Tibial artery (tissue), 4 donors: Measurements from ENCODE around the gene SCNM1.

Experiments
- DNase-seq, 2 donors: peaks; one replicate each; pipeline ENCODE4 v3.0.0-alpha.2; 2019
- H3K27ac ChIP-seq, 2 donors: fragments of 200-600 bp; sonication (generic) in 1 of 2; 1 replicate in 1 of 2; 2 replicates in 1 of 2; pipeline ENCODE4 v1.5.1; 2018 to 2019; ENCODE audit warnings: mild to moderate bottlenecking in 1 of 2
- H3K27me3 ChIP-seq, 2 donors: fragments of 200-600 bp; sonication (generic) in 1 of 2; one replicate each; pipeline versions ENCODE4 v1.5.1 to v1.6.0; 2016 to 2019
- H3K36me3 ChIP-seq, 3 donors: fragments of 200-600 bp; sonication (generic) in 2 of 3; one replicate each; pipeline ENCODE4 v1.5.1; 2016 to 2019; ENCODE audit warnings: mild to moderate bottlenecking in 2 of 3
- H3K4me1 ChIP-seq, 4 donors: fragments of 200-600 bp; sonication (generic) in 2 of 4; 1 replicate in 3 of 4; 2 replicates in 1 of 4; pipeline ENCODE4 v1.5.1; 2016 to 2019
- H3K4me3 ChIP-seq, 2 donors: fragments of 200-600 bp; sonication (generic) in 1 of 2; 1 replicate in 1 of 2; 2 replicates in 1 of 2; pipeline ENCODE4 v1.5.1; 2018 to 2019; ENCODE audit warnings: mild to moderate bottlenecking in 2 of 2
- H3K9me3 ChIP-seq, 3 donors: fragments of 200-600 bp; sonication (generic) in 1 of 3; one replicate each; pipeline ENCODE4 v1.5.1; 2016 to 2019
- CTCF ChIP-seq, 2 experiments: fragments of 200-600 bp in 1 of 2; fragments of 450-650 bp in 1 of 2; IDR thresholded peaks; one replicate each; pipeline ENCODE4 v1.5.1; 2017 to 2019; ENCODE audit warnings: antibody characterized with exemption in 2 of 2, mild to moderate bottlenecking in 1 of 2, moderate library complexity in 1 of 2
- intact Hi-C: fragments of 100-400 bp; cut with DNase I; formaldehyde crosslinking; loops from one replicate; pipeline ENCODE4 v1.15.0; 2023; ENCODE audit warnings: low total_unique reads

The SCNM1 gene

GRCh38 chr1:151156515-151156819 is 9.5 kb upstream of the SCNM1 start, which contains the start of gene TNFAIP8L2:
TNFAIP8L2 (plus strand) TSS chr1:151156649; CDS start chr1:151158698, 2,049 bp downstream.
- peaks cover 0 to 9% (median 0%) of the 10 kb centered on the region in 4 donors for H3K4me1 ChIP-seq
- H3K9me3 ChIP-seq, result no peaks in the 10 kb centered on the region
- H3K27ac ChIP-seq, result peak within 1 kb of the TSS in 1 of 2 donors; percentile 4
- no peaks in the 10 kb centered on the region for H3K27me3 ChIP-seq
- peaks cover 13 to 55% (median 46%) of the 10 kb centered on the region in 3 donors for H3K36me3 ChIP-seq
- no peak for TF ChIP-seq CTCF (IDR thresholded peaks at IDR 0.05)
- intact Hi-C loops, result loop anchor here (5.0 to 10.0 kb wide), 2 partner anchors 54 to 132 kb away; no protein-coding TSS in a partner anchor
- DNase-seq, result peak in 1 of 2 donors; percentile 57
- peak within 1 kb of the TSS; percentile 5 to 6 for H3K4me3 ChIP-seq

GRCh38 chr1:151157067-151157531 is 8.8 kb upstream of the SCNM1 start:
- peaks cover 0 to 9% (median 0%) of the 10 kb centered on the region in 4 donors for H3K4me1 ChIP-seq
- H3K36me3 ChIP-seq, result peaks cover 13 to 61% (median 50%) of the 10 kb centered on the region in 3 donors
- H3K27ac ChIP-seq, result no peak overlapping the region
- no peak for TF ChIP-seq CTCF (IDR thresholded peaks at IDR 0.05)
- H3K4me3 ChIP-seq, result peak overlapping the region; percentile 5 to 6
- no peak for DNase-seq
- H3K27me3 ChIP-seq, result no peaks in the 10 kb centered on the region
- H3K9me3 ChIP-seq, result no peaks in the 10 kb centered on the region
- intact Hi-C loops, result loop anchor here (5.0 to 10.0 kb wide), 2 partner anchors 55 to 132 kb away; no protein-coding TSS in a partner anchor

- Histone ChIP-seq H3K36me3 (peaks cover 13 to 63% (median 50%) of the 10 kb centered on the region in 3 donors), H3K27ac (no peak overlapping the region), H3K27me3 (no peaks in the 10 kb centered on the region), H3K9me3 (no peaks in the 10 kb centered on the region), H3K4me3 (no peak overlapping the region), H3K4me1 (peaks cover 0 to 12% (median under 1%) of the 10 kb centered on the region in 4 donors)
- TF ChIP-seq CTCF (IDR thresholded peaks at IDR 0.05), result no peak
- intact Hi-C loops, result loop anchor here (5.0 to 10.0 kb wide), 2 partner anchors 56 to 134 kb away; no protein-coding TSS in a partner anchor
- DNase-seq, result no peak
Observed at GRCh38 chr1:151158326-151158725, 7.6 kb upstream of the SCNM1 start.

- H3K27ac ChIP-seq, result no peak overlapping the region
- no peak overlapping the region for H3K4me3 ChIP-seq
- H3K9me3 ChIP-seq, result no peaks in the 10 kb centered on the region
- peaks cover 13 to 63% (median 50%) of the 10 kb centered on the region in 3 donors for H3K36me3 ChIP-seq
- TF ChIP-seq CTCF (IDR thresholded peaks at IDR 0.05), result no peak
- peaks cover 0 to 17% (median 3%) of the 10 kb centered on the region in 4 donors for H3K4me1 ChIP-seq
- H3K27me3 ChIP-seq, result no peaks in the 10 kb centered on the region
- intact Hi-C loops, result loop anchor here (5.0 to 10.0 kb wide), 2 partner anchors 56 to 134 kb away; no protein-coding TSS in a partner anchor
- no peak for DNase-seq
Observed at GRCh38 chr1:151158751-151159251, 7.1 kb upstream of the SCNM1 start.

- intact Hi-C loops, result loop anchor here (5.0 to 10.0 kb wide), 2 partner anchors 57 to 135 kb away; no protein-coding TSS in a partner anchor
- no peak overlapping the region for H3K4me3 ChIP-seq
- peaks cover 13 to 58% (median 50%) of the 10 kb centered on the region in 3 donors for H3K36me3 ChIP-seq
- DNase-seq, result no peak
- no peaks in the 10 kb centered on the region for H3K9me3 ChIP-seq
- TF ChIP-seq CTCF (IDR thresholded peaks at IDR 0.05), result no peak
- peaks cover 0 to 23% (median 7%) of the 10 kb centered on the region in 4 donors for H3K4me1 ChIP-seq
- no peaks in the 10 kb centered on the region for H3K27me3 ChIP-seq
- no peak overlapping the region for H3K27ac ChIP-seq
Observed at GRCh38 chr1:151159373-151159772, 6.6 kb upstream of the SCNM1 start.
